Sigmoid colon (tissue), 7 donors: ENCODE data around the gene CDH23. TPM values are rescaled to one million over a fixed set of nuclear protein-coding genes. Genes with fewer than 3 reads are reported as not detected.

ENCODE experiments used
- DNase-seq: peaks from one replicate; pipeline ENCODE4 v3.0.0-alpha.2; 2019
- H3K27ac ChIP-seq, 4 donors: fragments of 200-600 bp; sonication (generic); one replicate each; pipeline ENCODE4 v1.5.1; 2016 to 2019; ENCODE audit warnings: mild to moderate bottlenecking in 1 of 4
- H3K27me3 ChIP-seq, 3 donors: fragments of 200-600 bp; sonication (generic); one replicate each; pipeline ENCODE4 v1.5.1; 2019; ENCODE audit warnings: mild to moderate bottlenecking in 1 of 3
- H3K36me3 ChIP-seq, 4 donors: fragments of 200-600 bp; sonication (generic); one replicate each; pipeline ENCODE4 v1.5.1; 2016 to 2019
- H3K4me1 ChIP-seq, 4 donors: fragments of 200-600 bp; sonication (generic); one replicate each; pipeline ENCODE4 v1.5.1; 2017 to 2019
- H3K4me3 ChIP-seq, 4 donors: fragments of 200-600 bp; sonication (generic); one replicate each; pipeline ENCODE4 v1.5.1; 2017 to 2019; ENCODE audit warnings: mild to moderate bottlenecking in 2 of 4, moderate library complexity in 1 of 4
- H3K9me3 ChIP-seq, 4 donors: fragments of 200-600 bp in 3 of 4; sonication (generic) in 3 of 4; one replicate each; pipeline versions ENCODE4 v1.5.1 to v1.6.1; 2013 to 2019
- CTCF ChIP-seq, 4 experiments: fragments of 450-650 bp in 3 of 4; fragments of 200-600 bp in 1 of 4; IDR thresholded peaks; one replicate each; pipeline ENCODE4 v1.5.1; 2016 to 2019; ENCODE audit warnings: antibody characterized with exemption in 4 of 4, mild to moderate bottlenecking in 3 of 4, moderate library complexity in 2 of 4
- EP300 ChIP-seq, 4 donors: sonication (generic); formaldehyde crosslinking; IDR thresholded peaks; one replicate each; pipeline ENCODE4 v1.6.1; 2017; ENCODE audit warnings: antibody characterized with exemption in 4 of 4
- POLR2A ChIP-seq, 2 donors: fragments of 450-650 bp; IDR thresholded peaks; one replicate each; pipeline ENCODE4 v1.6.1; 2016; ENCODE audit warnings: antibody characterized with exemption in 2 of 2, mild to moderate bottlenecking in 2 of 2, moderate library complexity in 2 of 2
- POLR2AphosphoS5 ChIP-seq, 4 donors: sonication (generic); formaldehyde crosslinking; IDR thresholded peaks; one replicate each; pipeline ENCODE4 v1.6.1; 2017; ENCODE audit warnings: antibody characterized with exemption in 4 of 4
- WGBS, 2 donors: extraction: QIAGEN DNeasy Blood & Tissue Kit; methylation state at CpG; one replicate each; pipeline ENCODE4 v1.1.7; 2013; 5-methylcytosine and 5-hydroxymethylcytosine counted together
- intact Hi-C: fragments of 100-400 bp; cut with DNase I; formaldehyde crosslinking; loops from one replicate; pipeline ENCODE4 v1.15.1; 2023
- polyA plus RNA-seq, 3 donors: library from polyadenylated mRNA; stranded (reverse); fragments of 200-250 nt; gene quantifications; one replicate each; pipeline ENCODE4 v1.2.3, GENCODE V29; 2013
- total RNA-seq, 4 donors: library from RNA; depleted of rRNA; stranded (reverse); fragments of >200 nt; gene quantifications; one replicate each; pipeline ENCODE4 v1.1.0, GENCODE V29; 2016
- donor health status: healthy with polysubstance abuse.
- donor health status: Bipolar disorder and iron deficiency.
- donor health status: healthy.

Gene CDH23
- total and polyA plus RNA-seq, 7 donors: 1.5 to 7.2 (median 3.0) TPM

GRCh38 chr10:71492872-71493271 is 96.2 kb downstream of the CDH23 start:
- no peak for DNase-seq
- no peaks in the 10 kb centered on the region for H3K36me3 ChIP-seq
- no peak overlapping the region for H3K4me3 ChIP-seq
- intact Hi-C loops: no loop called here
- H3K9me3 ChIP-seq: peaks cover 0 to 12% (median 2%) of the 10 kb centered on the region in 4 donors
- no peaks in the 10 kb centered on the region for H3K4me1 ChIP-seq
- 75 to 79% methylated on average over 6 of the region's 6 CpGs for WGBS, 2 donors
- no peak for TF ChIP-seq CTCF (IDR thresholded peaks at IDR 0.05)
- no peak for TF ChIP-seq POLR2AphosphoS5 (IDR thresholded peaks at IDR 0.05)
- no peak for TF ChIP-seq POLR2A (IDR thresholded peaks at IDR 0.05)
- no peak for TF ChIP-seq EP300 (IDR thresholded peaks at IDR 0.05)
- H3K27me3 ChIP-seq: no peaks in the 10 kb centered on the region
- no peak overlapping the region for H3K27ac ChIP-seq

GRCh38 chr10:71493741-71494140 is 97.0 kb downstream of the CDH23 start:
- no peaks in the 10 kb centered on the region for H3K36me3 ChIP-seq
- H3K27me3 ChIP-seq: no peaks in the 10 kb centered on the region
- TF ChIP-seq POLR2AphosphoS5 (IDR thresholded peaks at IDR 0.05) (no peak), EP300 (IDR thresholded peaks at IDR 0.05) (no peak), POLR2A (IDR thresholded peaks at IDR 0.05) (no peak), CTCF (IDR thresholded peaks at IDR 0.05) (no peak)
- H3K27ac ChIP-seq: no peak overlapping the region
- 88 to 89% methylated on average over 6 of the region's 6 CpGs for WGBS, 2 donors
- H3K4me3 ChIP-seq: no peak overlapping the region
- no peaks in the 10 kb centered on the region for H3K4me1 ChIP-seq
- intact Hi-C loops: no loop called here
- no peak for DNase-seq
- H3K9me3 ChIP-seq: peaks cover 0 to 8% (median 2%) of the 10 kb centered on the region in 4 donors

GRCh38 chr10:71494476-71494875 is 97.8 kb downstream of the CDH23 start:
- H3K27me3 ChIP-seq: no peaks in the 10 kb centered on the region
- no peak overlapping the region for H3K4me3 ChIP-seq
- peaks cover 0 to 4% (median 0%) of the 10 kb centered on the region in 4 donors for H3K9me3 ChIP-seq
- H3K27ac ChIP-seq: no peak overlapping the region
- intact Hi-C loops: no loop called here
- H3K36me3 ChIP-seq: no peaks in the 10 kb centered on the region
- TF ChIP-seq CTCF (IDR thresholded peaks at IDR 0.05): no peak
- TF ChIP-seq POLR2A (IDR thresholded peaks at IDR 0.05): no peak
- no peak for TF ChIP-seq POLR2AphosphoS5 (IDR thresholded peaks at IDR 0.05)
- 93 to 94% methylated on average over 8 of the region's 8 CpGs for WGBS, 2 donors
- no peaks in the 10 kb centered on the region for H3K4me1 ChIP-seq
- DNase-seq: no peak

- Histone ChIP-seq H3K9me3 (peaks cover 0 to 1% (median 0%) of the 10 kb centered on the region in 4 donors), H3K4me1 (no peaks in the 10 kb centered on the region), H3K27ac (no peak overlapping the region), H3K36me3 (no peaks in the 10 kb centered on the region), H3K27me3 (no peaks in the 10 kb centered on the region), H3K4me3 (no peak overlapping the region)
- DNase-seq: no peak
- TF ChIP-seq EP300 (IDR thresholded peaks at IDR 0.05) (no peak), POLR2A (IDR thresholded peaks at IDR 0.05) (no peak), POLR2AphosphoS5 (IDR thresholded peaks at IDR 0.05) (no peak), CTCF (IDR thresholded peaks at IDR 0.05) (no peak)
- WGBS, 2 donors: 48 to 50% methylated on average over 9 of the region's 9 CpGs
- intact Hi-C loops: no loop called here
Measured at GRCh38 chr10:71494980-71495381, 98.3 kb downstream of the CDH23 start.
